Measurements from ENCODE around the gene TSHZ3. TPM values are rescaled to one million over a fixed set of nuclear protein-coding genes. Genes with fewer than 3 reads are reported as not detected.

The TSHZ3 gene
- total RNA-seq, 2 donors from 2014 or later, result 0.82 to 1.2 TPM

- peaks cover 5% of the 10 kb centered on the region for H3K4me1 Mint-ChIP-seq
- no peak for ATAC-seq (replicated peaks)
- no peaks in the 10 kb centered on the region for H3K9me3 Mint-ChIP-seq
- H3K27me3 Mint-ChIP-seq, result peaks cover 3% of the 10 kb centered on the region
- no peak overlapping the region for H3K4me3 Mint-ChIP-seq
- H3K27ac Mint-ChIP-seq, result no peak overlapping the region
- H3K36me3 Mint-ChIP-seq (ENCODE audit: low read depth), result no peaks in the 10 kb centered on the region
Measured at GRCh38 chr19:31255831-31256592, 93.2 kb downstream of the TSHZ3 start.

GRCh38 chr19:31255174-31255799 lies 93.9 kb downstream of the TSHZ3 start:
- no peak overlapping the region for H3K4me3 Mint-ChIP-seq
- H3K36me3 Mint-ChIP-seq (ENCODE audit: low read depth), result no peaks in the 10 kb centered on the region
- H3K27me3 Mint-ChIP-seq, result peaks cover 3% of the 10 kb centered on the region
- peaks cover 5% of the 10 kb centered on the region for H3K4me1 Mint-ChIP-seq
- no peaks in the 10 kb centered on the region for H3K9me3 Mint-ChIP-seq
- no peak for ATAC-seq (replicated peaks)
- H3K27ac Mint-ChIP-seq, result no peak overlapping the region

- no peaks in the 10 kb centered on the region for H3K9me3 Mint-ChIP-seq
- H3K4me1 Mint-ChIP-seq, result peaks cover 5% of the 10 kb centered on the region
- H3K4me3 Mint-ChIP-seq, result no peak overlapping the region
- no peaks in the 10 kb centered on the region for H3K27me3 Mint-ChIP-seq
- H3K27ac Mint-ChIP-seq, result no peak overlapping the region
- no peak for ATAC-seq (replicated peaks)
- no peaks in the 10 kb centered on the region for H3K36me3 Mint-ChIP-seq (ENCODE audit: low read depth)
Measured at GRCh38 chr19:31254611-31255010, 94.6 kb downstream of the TSHZ3 start.

GRCh38 chr19:31254180-31254551 lies 95.1 kb downstream of the TSHZ3 start:
- Mint-ChIP-seq H3K27me3 (no peaks in the 10 kb centered on the region), H3K9me3 (no peaks in the 10 kb centered on the region), H3K4me3 (no peak overlapping the region), H3K4me1 (peaks cover 5% of the 10 kb centered on the region), H3K36me3 (ENCODE audit: low read depth) (no peaks in the 10 kb centered on the region), H3K27ac (no peak overlapping the region)
- no peak for ATAC-seq (replicated peaks)

- no peak for ATAC-seq (replicated peaks)
- H3K27ac Mint-ChIP-seq, result no peak overlapping the region
- H3K36me3 Mint-ChIP-seq (ENCODE audit: low read depth), result no peaks in the 10 kb centered on the region
- H3K4me1 Mint-ChIP-seq, result peaks cover 5% of the 10 kb centered on the region
- no peaks in the 10 kb centered on the region for H3K9me3 Mint-ChIP-seq
- no peaks in the 10 kb centered on the region for H3K27me3 Mint-ChIP-seq
- no peak overlapping the region for H3K4me3 Mint-ChIP-seq
Measured at GRCh38 chr19:31253526-31254179, 95.6 kb downstream of the TSHZ3 start.

GRCh38 chr19:31252441-31252840 lies 96.8 kb downstream of the TSHZ3 start:
- H3K36me3 Mint-ChIP-seq (ENCODE audit: low read depth), result no peaks in the 10 kb centered on the region
- H3K9me3 Mint-ChIP-seq, result no peaks in the 10 kb centered on the region
- H3K4me3 Mint-ChIP-seq, result no peak overlapping the region
- no peaks in the 10 kb centered on the region for H3K27me3 Mint-ChIP-seq
- H3K4me1 Mint-ChIP-seq, result peaks cover 5% of the 10 kb centered on the region
- ATAC-seq (replicated peaks), result no peak
- no peak overlapping the region for H3K27ac Mint-ChIP-seq

- no peaks in the 10 kb centered on the region for H3K36me3 Mint-ChIP-seq (ENCODE audit: low read depth)
- no peak overlapping the region for H3K4me3 Mint-ChIP-seq
- ATAC-seq (replicated peaks), result no peak
- H3K27ac Mint-ChIP-seq, result no peak overlapping the region
- no peaks in the 10 kb centered on the region for H3K4me1 Mint-ChIP-seq
- no peaks in the 10 kb centered on the region for H3K27me3 Mint-ChIP-seq
- no peaks in the 10 kb centered on the region for H3K9me3 Mint-ChIP-seq
Measured at GRCh38 chr19:31249217-31249616, 100.0 kb downstream of the TSHZ3 start.

GRCh38 chr19:31235806-31236205 lies 113.4 kb downstream of the TSHZ3 start:
- H3K27ac Mint-ChIP-seq, result no peak overlapping the region
- no peaks in the 10 kb centered on the region for H3K9me3 Mint-ChIP-seq
- no peaks in the 10 kb centered on the region for H3K36me3 Mint-ChIP-seq (ENCODE audit: low read depth)
- H3K4me1 Mint-ChIP-seq, result no peaks in the 10 kb centered on the region
- H3K27me3 Mint-ChIP-seq, result peaks cover 11% of the 10 kb centered on the region
- no peak for ATAC-seq (replicated peaks)
- H3K4me3 Mint-ChIP-seq, result no peak overlapping the region

- no peak for ATAC-seq (replicated peaks)
- H3K9me3 Mint-ChIP-seq, result no peaks in the 10 kb centered on the region
- no peaks in the 10 kb centered on the region for H3K36me3 Mint-ChIP-seq (ENCODE audit: low read depth)
- no peaks in the 10 kb centered on the region for H3K4me1 Mint-ChIP-seq
- H3K27me3 Mint-ChIP-seq, result peaks cover 7% of the 10 kb centered on the region
- no peak overlapping the region for H3K4me3 Mint-ChIP-seq
- H3K27ac Mint-ChIP-seq, result no peak overlapping the region
Measured at GRCh38 chr19:31233295-31233800, 115.9 kb downstream of the TSHZ3 start.

- ATAC-seq (replicated peaks), result no peak
- no peaks in the 10 kb centered on the region for H3K4me1 Mint-ChIP-seq
- H3K27ac Mint-ChIP-seq, result no peak overlapping the region
- no peaks in the 10 kb centered on the region for H3K9me3 Mint-ChIP-seq
- H3K36me3 Mint-ChIP-seq (ENCODE audit: low read depth), result no peaks in the 10 kb centered on the region
- no peak overlapping the region for H3K4me3 Mint-ChIP-seq
- H3K27me3 Mint-ChIP-seq, result peaks cover 6% of the 10 kb centered on the region
Measured at GRCh38 chr19:31232871-31233270, 116.4 kb downstream of the TSHZ3 start.

GRCh38 chr19:31232180-31232579 lies 117.1 kb downstream of the TSHZ3 start:
- Mint-ChIP-seq H3K4me1 (no peaks in the 10 kb centered on the region), H3K36me3 (ENCODE audit: low read depth) (no peaks in the 10 kb centered on the region), H3K4me3 (no peak overlapping the region), H3K27ac (no peak overlapping the region), H3K27me3 (peaks cover 6% of the 10 kb centered on the region), H3K9me3 (no peaks in the 10 kb centered on the region)
- ATAC-seq (replicated peaks), result no peak

GRCh38 chr19:31231237-31231636 lies 118.0 kb downstream of the TSHZ3 start:
- Mint-ChIP-seq H3K36me3 (ENCODE audit: low read depth) (no peaks in the 10 kb centered on the region), H3K27me3 (peaks cover 6% of the 10 kb centered on the region), H3K27ac (no peak overlapping the region), H3K9me3 (peaks cover 5% of the 10 kb centered on the region), H3K4me1 (peaks cover under 1% of the 10 kb centered on the region), H3K4me3 (no peak overlapping the region)
- no peak for ATAC-seq (replicated peaks)

- Mint-ChIP-seq H3K9me3 (peaks cover 16% of the 10 kb centered on the region), H3K4me3 (no peak overlapping the region), H3K27ac (no peak overlapping the region), H3K36me3 (ENCODE audit: low read depth) (no peaks in the 10 kb centered on the region), H3K27me3 (no peaks in the 10 kb centered on the region), H3K4me1 (peaks cover 3% of the 10 kb centered on the region)
- peak; percentile 11 for ATAC-seq (replicated peaks)
Measured at GRCh38 chr19:31226151-31226935, 122.9 kb downstream of the TSHZ3 start.
